Measurements from ENCODE around the gene KLK2. TPM values are rescaled to one million over a fixed set of nuclear protein-coding genes. Genes with fewer than 3 reads are reported as not detected.

KLK2 gene
- polyA plus RNA-seq, 3 donors = not detected

DNA sequence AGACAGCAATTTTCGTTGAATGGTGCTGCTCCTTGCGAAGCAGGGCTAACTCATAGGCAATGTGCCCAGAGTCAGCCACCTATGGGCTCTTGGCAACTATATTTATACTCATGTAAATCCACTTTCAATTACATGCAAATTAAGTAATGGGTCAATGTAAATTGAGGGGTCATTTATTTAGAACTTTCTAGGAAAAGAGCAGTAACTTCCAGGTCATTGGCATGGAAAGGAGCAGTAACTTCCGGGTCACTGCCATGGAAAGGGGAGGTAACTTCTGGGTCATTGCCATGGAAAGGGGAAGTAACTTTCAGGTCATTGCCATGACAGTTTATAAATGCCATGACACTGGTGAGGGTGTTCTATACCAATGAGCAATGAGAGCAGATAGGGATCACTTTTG is 26.3 kb downstream of the KLK2 start:
- Histone ChIP-seq H3K9me3 (replicated peaks in 1 of 2; ENCODE audit: control insufficient read depth in 1 of 2, insufficient read depth in 1 of 2, low read length in 2 of 2) (peaks cover 0 to 12% of the 10 kb centered on the region in 2 donors), H3K4me1 (ENCODE audit: control insufficient read depth in 1 of 2, insufficient read depth in 2 of 2, low read length in 2 of 2) (no peaks in the 10 kb centered on the region), H3K27ac (ENCODE audit: low read depth in 1 of 2, low read length in 2 of 2) (no peak overlapping the region), H3K9ac (ENCODE audit: insufficient read depth, low read length, poor library complexity, severe bottlenecking) (no peak overlapping the region), H3K79me2 (ENCODE audit: insufficient read depth, low read length) (no peaks in the 10 kb centered on the region), H3K4me2 (replicated peaks; ENCODE audit: extremely low read depth, low read length, poor library complexity, severe bottlenecking) (no peak overlapping the region), H4K20me1 (ENCODE audit: insufficient read depth, low read length) (no peaks in the 10 kb centered on the region), H2AFZ (ENCODE audit: insufficient read depth, low read depth, low read length, poor library complexity, severe bottlenecking) (no peak overlapping the region), H3K36me3 (replicated peaks in 1 of 2; ENCODE audit: control insufficient read depth in 1 of 2, insufficient read depth in 2 of 2, low read length in 2 of 2) (no peaks in the 10 kb centered on the region), H3K27me3 (ENCODE audit: control insufficient read depth in 2 of 2, insufficient read depth in 2 of 2, low read length in 2 of 2) (peaks cover 0 to 2% of the 10 kb centered on the region in 2 donors), H3K4me3 (replicated peaks in 1 of 3; ENCODE audit: low read depth in 2 of 3, low read length in 3 of 3) (no peak overlapping the region)
- Mint-ChIP-seq H3K4me3 (no peak overlapping the region), H3K4me1 (no peaks in the 10 kb centered on the region), H3K36me3 (no peaks in the 10 kb centered on the region), H3K9me3 (peaks cover 0 to 11% (median 8%) of the 10 kb centered on the region in 7 donors), H3K27me3 (ENCODE audit: low read depth in 3 of 3) (peaks cover 6 to 12% (median 7%) of the 10 kb centered on the region in 3 donors), H3K27ac (no peak overlapping the region)
- TF ChIP-seq, protein P1, sequence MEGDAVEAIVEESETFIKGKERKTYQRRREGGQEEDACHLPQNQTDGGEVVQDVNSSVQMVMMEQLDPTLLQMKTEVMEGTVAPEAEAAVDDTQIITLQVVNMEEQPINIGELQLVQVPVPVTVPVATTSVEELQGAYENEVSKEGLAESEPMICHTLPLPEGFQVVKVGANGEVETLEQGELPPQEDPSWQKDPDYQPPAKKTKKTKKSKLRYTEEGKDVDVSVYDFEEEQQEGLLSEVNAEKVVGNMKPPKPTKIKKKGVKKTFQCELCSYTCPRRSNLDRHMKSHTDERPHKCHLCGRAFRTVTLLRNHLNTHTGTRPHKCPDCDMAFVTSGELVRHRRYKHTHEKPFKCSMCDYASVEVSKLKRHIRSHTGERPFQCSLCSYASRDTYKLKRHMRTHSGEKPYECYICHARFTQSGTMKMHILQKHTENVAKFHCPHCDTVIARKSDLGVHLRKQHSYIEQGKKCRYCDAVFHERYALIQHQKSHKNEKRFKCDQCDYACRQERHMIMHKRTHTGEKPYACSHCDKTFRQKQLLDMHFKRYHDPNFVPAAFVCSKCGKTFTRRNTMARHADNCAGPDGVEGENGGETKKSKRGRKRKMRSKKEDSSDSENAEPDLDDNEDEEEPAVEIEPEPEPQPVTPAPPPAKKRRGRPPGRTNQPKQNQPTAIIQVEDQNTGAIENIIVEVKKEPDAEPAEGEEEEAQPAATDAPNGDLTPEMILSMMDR (IDR thresholded peaks at IDR 0.05) = no peak
- DNase-seq = no peak
- intact Hi-C loops (cut with micrococcal nuclease) = no loop called here
- 100% methylated on average over 1 of the region's 3 CpGs for WGBS (ENCODE audit: insufficient coverage)

DNA sequence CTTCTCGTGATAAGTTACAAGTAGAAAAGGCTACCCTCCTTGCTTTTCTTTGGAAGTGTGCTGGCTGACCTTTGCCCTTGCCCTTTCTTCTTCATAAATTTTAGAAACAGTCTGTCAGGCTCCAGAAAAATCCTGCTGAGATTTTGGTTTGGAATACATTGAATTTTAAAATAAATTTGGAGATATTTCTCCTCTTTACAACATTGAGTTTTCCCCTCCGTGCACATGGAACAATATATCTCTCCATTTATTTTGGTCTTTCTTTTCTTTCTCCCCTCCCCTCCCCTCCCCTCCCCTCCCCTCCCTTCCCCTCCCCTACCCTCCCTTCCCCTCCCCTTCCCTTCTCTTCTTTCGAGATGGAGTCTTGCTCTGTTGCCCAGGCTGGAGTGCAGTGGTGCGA is 29.4 kb downstream of the KLK2 start:
- H3K4me1 ChIP-seq (ENCODE audit: control insufficient read depth in 1 of 2, insufficient read depth in 2 of 2, low read length in 2 of 2) = no peaks in the 10 kb centered on the region
- TF ChIP-seq, protein P1 (IDR thresholded peaks at IDR 0.05) = no peak
- peaks cover 0 to 6% of the 10 kb centered on the region in 2 donors for H3K9me3 ChIP-seq (replicated peaks in 1 of 2; ENCODE audit: control insufficient read depth in 1 of 2, insufficient read depth in 1 of 2, low read length in 2 of 2)
- Mint-ChIP-seq H3K27me3 (ENCODE audit: low read depth in 3 of 3) (peaks cover 5 to 15% (median 13%) of the 10 kb centered on the region in 3 donors), H3K9me3 (peaks cover 0 to 7% (median 3%) of the 10 kb centered on the region in 7 donors), H3K36me3 (no peaks in the 10 kb centered on the region), H3K4me3 (no peak overlapping the region), H3K4me1 (no peaks in the 10 kb centered on the region), H3K27ac (no peak overlapping the region)
- no peak for DNase-seq
- no peaks in the 10 kb centered on the region for H3K36me3 ChIP-seq (replicated peaks in 1 of 2; ENCODE audit: control insufficient read depth in 1 of 2, insufficient read depth in 2 of 2, low read length in 2 of 2)
- no peak overlapping the region for H3K9ac ChIP-seq (ENCODE audit: insufficient read depth, low read length, poor library complexity, severe bottlenecking)
- H4K20me1 ChIP-seq (ENCODE audit: insufficient read depth, low read length) = no peaks in the 10 kb centered on the region
- intact Hi-C loops (cut with micrococcal nuclease) = no loop called here
- H3K27ac ChIP-seq (ENCODE audit: low read depth in 1 of 2, low read length in 2 of 2) = no peak overlapping the region
- H3K27me3 ChIP-seq (ENCODE audit: control insufficient read depth in 2 of 2, insufficient read depth in 2 of 2, low read length in 2 of 2) = peaks cover 0 to 7% of the 10 kb centered on the region in 2 donors
- no peaks in the 10 kb centered on the region for H3K79me2 ChIP-seq (ENCODE audit: insufficient read depth, low read length)
- no CpG with 5 or more reads among the region's 4 CpGs for WGBS (ENCODE audit: insufficient coverage)
- no peak overlapping the region for H3K4me3 ChIP-seq (replicated peaks in 1 of 3; ENCODE audit: low read depth in 2 of 3, low read length in 3 of 3)
- no peak overlapping the region for H2AFZ ChIP-seq (ENCODE audit: insufficient read depth, low read depth, low read length, poor library complexity, severe bottlenecking)
- H3K4me2 ChIP-seq (replicated peaks; ENCODE audit: extremely low read depth, low read length, poor library complexity, severe bottlenecking) = no peak overlapping the region

Measured in CD14-positive monocyte (primary cell).